Hematopoietic multipotent progenitor cell treated with erythropoietin and hydrocortisone succinate and interleukin-3 and kit ligand, for 6 days (in vitro differentiated cells): Measurements from ENCODE around the gene CHSY1.

Source experiments
- DNase-seq: peaks from one replicate; pipeline ENCODE4 v3.0.0-alpha.2; 2015

CHSY1 gene

DNA sequence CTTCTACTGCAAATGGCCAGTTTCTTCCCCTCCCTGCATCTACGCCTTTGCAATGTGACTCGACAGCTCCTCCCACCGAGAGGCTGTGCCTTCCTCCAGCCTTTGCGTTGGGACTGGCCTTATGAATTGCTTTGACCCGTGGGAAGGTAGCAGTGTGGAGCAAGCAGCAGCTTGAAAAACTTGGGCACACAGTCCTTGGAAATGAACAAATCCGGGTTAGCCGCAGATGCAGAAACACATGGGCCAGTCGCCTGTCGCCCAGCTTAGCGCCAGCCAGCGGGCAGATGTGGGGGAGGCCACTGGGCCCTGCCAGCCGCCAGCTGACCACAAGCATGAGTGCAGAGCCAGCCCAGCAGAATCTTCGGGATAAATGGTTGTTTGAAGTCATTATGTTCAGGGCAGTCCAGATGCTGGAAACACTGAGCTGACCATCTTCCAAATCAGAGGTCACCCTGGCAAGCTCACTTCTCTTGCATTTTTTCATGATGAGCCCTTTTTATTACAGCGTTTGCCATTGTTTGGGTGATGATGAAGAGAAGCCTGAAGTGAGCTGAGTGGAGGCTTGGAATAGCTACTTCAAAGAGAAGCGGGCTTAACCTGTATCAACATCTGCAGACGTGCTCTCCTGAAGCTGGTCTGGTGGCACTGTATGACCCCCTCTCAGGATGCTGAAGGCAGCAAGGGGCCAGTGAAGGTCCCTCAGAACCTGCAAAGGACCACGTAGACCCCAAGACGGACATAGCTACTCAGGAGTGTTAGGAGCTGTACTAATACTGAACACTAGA, 15.7 kb upstream of the CHSY1 start:
- no peak for DNase-seq

- DNase-seq: no peak
Measured at GRCh38 chr15:101266787-101267186, 14.9 kb upstream of the CHSY1 start.

DNA sequence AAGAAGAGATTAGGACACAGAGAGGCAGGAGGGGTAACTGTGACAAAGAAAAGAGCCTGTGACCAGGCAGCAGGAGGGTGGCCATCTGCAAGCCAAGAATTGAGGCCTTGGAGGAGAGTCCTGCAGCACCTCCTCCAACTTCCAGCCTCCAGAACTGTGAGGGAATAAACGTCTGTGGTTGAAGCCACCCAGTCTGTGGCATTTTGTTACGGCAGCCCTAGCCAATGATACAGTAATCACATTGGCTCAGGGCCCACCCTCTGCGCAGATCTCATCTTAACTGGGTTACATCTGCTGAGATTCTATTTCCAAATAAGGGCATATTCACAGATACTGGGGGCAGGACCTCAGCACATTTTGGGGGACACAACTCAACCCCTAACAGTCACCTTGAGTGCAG, 14.2 kb upstream of the CHSY1 start:
- no peak for DNase-seq

GRCh38 chr15:101264911-101265641, 13.2 kb upstream of the CHSY1 start:
- no peak for DNase-seq

GRCh38 chr15:101264011-101264410, 12.2 kb upstream of the CHSY1 start:
- DNase-seq: no peak

GRCh38 chr15:101262551-101262950, 10.7 kb upstream of the CHSY1 start:
- DNase-seq: no peak

DNA sequence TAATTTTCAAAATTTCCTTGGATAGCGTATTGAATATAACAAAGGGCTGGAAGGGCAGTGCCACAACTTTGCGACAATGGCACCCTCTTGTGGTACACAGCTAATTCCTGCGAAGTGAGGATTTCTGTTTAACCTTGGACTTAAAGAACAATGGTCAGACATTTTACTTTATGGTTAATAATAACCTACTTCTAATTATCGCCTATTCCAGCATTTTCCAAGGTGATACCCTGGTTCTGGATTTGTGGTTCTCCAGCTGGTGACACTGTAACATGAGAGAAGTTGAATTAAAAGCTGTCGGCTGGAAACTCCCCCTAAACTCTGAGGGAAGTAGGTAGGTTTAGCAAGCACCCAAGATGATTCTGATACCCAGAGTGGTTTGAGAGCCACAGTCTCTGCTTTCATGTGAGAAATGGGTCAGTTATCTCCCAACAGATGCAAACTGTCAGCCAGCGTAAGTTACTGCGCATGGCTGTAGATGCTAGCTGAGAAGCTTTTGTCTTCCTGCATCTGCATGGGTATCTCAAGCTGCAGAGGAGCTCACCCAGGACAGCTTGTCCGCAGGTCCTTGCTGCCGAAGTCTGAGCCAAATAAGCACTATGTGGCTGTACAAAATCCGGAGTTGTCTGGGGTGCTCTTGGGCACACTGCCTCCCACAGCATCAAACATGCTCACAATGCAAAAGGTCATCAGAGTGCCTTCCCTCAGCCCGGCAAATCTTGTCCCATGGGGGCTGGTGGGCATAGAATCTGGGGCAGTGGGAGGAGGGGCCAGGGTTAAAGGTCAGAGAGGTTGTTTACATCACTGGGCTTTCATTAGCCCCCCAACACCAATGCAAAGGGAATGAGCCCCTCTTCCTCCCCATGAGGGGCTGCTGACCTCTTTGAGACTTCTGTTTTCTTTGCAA, 6.6 kb upstream of the CHSY1 start:
- DNase-seq: peak; percentile 90

DNA sequence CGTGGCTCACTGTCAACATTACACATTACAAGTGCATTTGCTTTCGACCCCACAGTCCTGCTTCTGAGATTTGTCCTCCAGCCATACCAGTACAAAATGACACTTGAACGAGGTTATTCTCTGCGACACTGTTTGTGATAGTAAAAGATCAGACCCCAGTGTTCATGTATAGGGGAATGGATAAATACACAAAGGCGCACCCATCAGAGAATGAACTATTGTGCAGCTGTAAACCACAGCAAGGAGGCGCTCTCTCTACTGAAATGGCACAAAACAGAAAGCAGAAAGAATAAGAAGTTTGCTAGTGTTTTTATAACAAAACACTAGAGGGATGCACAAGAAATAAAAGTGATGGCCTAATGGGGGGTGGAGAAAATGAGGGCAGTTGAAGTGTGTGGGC, 4.9 kb upstream of the CHSY1 start:
- DNase-seq: peak; percentile 46

- DNase-seq: peak; percentile 96
Measured at GRCh38 chr15:101255615-101256241, 3.9 kb upstream of the CHSY1 start.

GRCh38 chr15:101255051-101255395, 3.2 kb upstream of the CHSY1 start:
- DNase-seq: peak; percentile 64

DNA sequence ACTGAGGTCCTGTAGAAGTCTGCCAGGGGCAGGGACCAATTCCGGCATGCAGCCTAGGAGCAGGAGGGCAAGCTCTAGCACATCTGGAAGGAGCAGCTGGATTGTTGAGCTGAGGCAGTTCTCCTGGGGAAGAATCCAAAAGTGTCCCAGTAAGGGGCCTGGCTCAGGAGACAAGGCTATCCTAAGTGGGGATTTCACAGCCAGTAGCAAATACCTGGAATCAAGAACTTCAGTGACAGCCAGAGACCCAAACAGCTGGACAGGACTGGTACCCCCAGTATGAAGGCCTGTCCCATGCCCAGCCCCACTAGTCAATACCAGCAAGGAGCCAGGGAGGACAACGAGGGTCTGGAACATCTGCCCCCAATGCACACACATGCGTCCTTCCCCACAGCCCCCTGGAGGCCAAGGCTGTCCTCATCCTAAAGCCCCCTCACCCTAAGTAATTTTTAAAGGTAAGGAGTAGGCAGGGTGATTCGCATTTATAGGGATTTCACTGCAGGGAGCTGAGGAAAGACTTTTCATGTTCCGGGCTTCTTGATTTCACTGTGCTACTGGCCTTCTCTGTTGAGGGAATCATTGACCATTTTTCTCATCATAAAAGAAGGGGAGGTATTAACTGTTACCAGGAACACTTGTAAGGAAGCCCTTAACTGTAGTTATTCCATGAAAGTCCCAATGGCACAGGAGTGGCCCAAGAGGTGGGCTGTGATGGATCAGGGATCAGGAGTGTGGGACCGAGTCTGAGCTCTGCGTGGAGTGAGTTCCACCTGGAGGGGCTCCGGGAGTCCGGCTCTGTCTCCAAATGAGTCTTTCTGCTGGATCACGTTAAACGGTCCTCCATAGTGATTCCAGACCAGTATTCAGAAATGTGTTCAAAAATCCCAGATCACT, 2.6 kb upstream of the CHSY1 start:
- DNase-seq: no peak

GRCh38 chr15:101252836-101253235, 988 bp upstream of the CHSY1 start:
- no peak for DNase-seq

DNA sequence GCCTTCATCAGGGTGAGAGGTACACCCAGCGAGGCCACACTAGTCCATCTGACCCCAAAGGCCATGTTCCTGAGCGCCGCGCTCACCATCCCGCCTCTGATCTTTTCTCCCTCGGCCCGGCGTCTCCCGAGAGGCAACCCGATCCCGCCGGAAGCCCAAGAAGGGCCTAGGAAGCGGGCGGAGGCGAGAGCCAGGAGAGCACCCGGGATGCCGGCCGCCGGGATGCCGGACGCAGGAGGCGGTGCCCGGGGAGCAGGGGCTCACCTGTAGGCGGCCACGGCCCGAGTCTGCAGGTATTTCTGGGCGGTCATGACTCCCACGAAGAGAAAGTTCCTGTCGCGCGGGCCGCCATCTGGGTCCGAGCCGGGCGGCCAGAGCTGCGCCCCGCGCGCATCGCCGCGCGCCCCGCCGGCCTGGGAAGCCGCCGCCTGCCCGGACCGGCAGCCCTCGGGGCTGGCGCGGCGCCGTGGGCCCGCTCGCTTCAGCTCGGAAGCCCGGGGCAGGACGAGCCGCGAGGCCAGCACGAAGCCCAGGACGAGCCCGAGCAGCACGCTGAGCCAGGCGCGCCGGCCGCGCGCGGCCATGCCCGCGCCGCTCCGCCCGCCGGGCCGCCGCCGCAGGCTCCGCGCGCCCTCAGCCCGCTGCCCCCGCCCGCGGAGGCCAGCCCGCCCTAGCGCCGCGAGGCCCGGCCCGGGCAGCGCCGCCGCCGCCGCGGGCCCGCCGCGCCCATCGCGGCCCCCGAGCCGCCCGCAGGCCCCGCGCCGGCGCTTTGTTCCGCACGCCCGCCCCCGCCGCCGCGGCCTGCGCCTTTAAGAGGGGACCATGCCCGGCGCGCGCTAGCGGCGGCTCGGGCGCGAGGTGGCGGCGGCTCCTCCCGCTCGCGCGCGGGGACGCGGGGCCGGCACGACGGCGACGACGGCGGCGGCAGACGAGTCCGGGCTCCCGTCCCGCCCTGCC, 697 bp downstream of the CHSY1 start:
- DNase-seq: peak; percentile 30

- peak; percentile 27 for DNase-seq
Measured at GRCh38 chr15:101250341-101250831, 1.5 kb downstream of the CHSY1 start.

DNA sequence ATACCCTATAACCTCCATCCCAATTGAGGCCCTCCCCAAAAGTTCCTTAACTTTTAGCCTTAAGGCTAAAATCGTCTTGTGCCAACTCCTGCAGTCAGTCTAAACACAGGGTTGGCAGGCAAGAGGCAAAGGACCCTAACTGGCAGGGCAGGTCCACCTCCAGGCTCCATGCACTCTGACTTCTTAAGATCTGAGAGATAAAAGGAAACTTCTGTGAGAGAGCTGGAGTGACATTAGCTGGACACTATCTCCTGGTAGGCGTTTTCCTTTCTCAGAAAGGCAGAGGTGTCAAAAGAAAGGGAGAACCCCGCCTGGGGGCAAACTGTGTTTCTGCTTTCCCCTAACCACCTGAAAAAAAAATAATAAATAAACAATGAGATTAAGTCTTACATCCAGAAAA, 3.6 kb downstream of the CHSY1 start:
- no peak for DNase-seq

DNA sequence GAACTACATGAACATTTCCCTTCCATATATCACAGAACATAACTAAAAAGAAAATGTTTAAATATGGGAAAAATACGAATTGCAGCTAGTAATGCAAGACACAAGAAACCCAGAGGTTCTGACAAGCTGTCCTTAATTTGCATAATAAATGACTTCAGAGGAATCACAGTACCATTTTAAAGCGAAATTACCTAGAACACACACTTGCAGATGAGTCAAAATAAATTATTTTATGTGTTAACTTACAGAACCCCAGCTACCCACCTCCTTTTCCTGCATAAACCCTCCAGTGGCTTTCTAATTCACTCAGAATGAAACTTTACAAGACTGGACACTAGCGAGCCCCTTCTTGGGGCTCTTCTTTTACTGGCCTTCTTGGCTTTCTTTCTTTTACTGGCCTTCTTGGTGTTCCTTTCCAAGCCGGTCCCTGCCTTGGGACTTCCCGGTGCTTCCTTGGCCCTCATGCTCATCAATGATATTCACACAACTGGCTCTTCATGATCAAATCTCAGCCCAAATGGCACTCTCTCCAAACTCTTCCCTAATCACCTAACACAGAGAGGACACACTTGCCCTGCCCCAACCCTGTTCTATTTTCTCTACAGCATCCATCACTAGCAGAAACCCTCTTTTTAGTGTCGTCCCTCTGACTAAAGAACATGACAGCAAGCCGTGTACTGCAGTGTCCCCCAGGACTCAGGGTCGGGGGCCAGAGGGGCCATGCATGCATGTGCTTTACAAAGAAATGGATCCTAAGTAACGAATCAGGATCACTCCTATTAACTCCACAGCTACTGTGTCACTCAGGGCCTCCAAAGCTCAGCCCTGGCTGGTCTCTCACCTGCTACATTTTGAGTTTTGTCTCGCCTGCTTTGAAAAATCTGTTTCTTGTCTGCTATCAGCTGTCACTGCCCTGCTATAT, 4.8 kb downstream of the CHSY1 start:
- DNase-seq: no peak

GRCh38 chr15:101246391-101246790, 5.5 kb downstream of the CHSY1 start:
- DNase-seq: no peak

- DNase-seq: no peak
Measured at GRCh38 chr15:101244889-101245668, 6.8 kb downstream of the CHSY1 start.
